GM21723 (cell line): Measurements from ENCODE around the gene SLC18B1.

Experiments
- ATAC-seq: cut with Tn5 transposase; IDR thresholded peaks from one replicate; pipeline ENCODE4 v1.9.1; 2021; ENCODE audit warnings: mild to moderate bottlenecking, moderate library complexity; ENCODE audit not compliant: unreplicated experiment

Gene SLC18B1

GRCh38 chr6:132797951-132798868 is at the start of gene SLC18B1:
Gene SLC18B1 (minus strand): TSS chr6:132798637. CDS start chr6:132798456, 181 bp downstream.
- peak; percentile 54 for ATAC-seq

- ATAC-seq: no peak
Measured at GRCh38 chr6:132843316-132844035, 45.0 kb upstream of the SLC18B1 start.

GRCh38 chr6:132841966-132842365 is 43.5 kb upstream of the SLC18B1 start:
- no peak for ATAC-seq

GRCh38 chr6:132832891-132833290 is 34.5 kb upstream of the SLC18B1 start:
- no peak for ATAC-seq

GRCh38 chr6:132830334-132830751 is 31.9 kb upstream of the SLC18B1 start:
- no peak for ATAC-seq

- no peak for ATAC-seq
Measured at GRCh38 chr6:132820629-132821381, 22.4 kb upstream of the SLC18B1 start.

GRCh38 chr6:132819405-132820161 is 21.1 kb upstream of the SLC18B1 start:
- ATAC-seq: no peak

- ATAC-seq: no peak
Measured at GRCh38 chr6:132818404-132819359, 20.2 kb upstream of the SLC18B1 start.

GRCh38 chr6:132817554-132818403 is 19.3 kb upstream of the SLC18B1 start:
- no peak for ATAC-seq

- ATAC-seq: no peak
Measured at GRCh38 chr6:132816660-132817059, 18.2 kb upstream of the SLC18B1 start.

- ATAC-seq: peak; percentile 9
Measured at GRCh38 chr6:132814716-132815570, 16.5 kb upstream of the SLC18B1 start.

- peak; percentile 43 for ATAC-seq
Measured at GRCh38 chr6:132813173-132813856, 14.9 kb upstream of the SLC18B1 start.

GRCh38 chr6:132812756-132813172 is 14.3 kb upstream of the SLC18B1 start:
- peak; percentile 8 for ATAC-seq

- no peak for ATAC-seq
Measured at GRCh38 chr6:132812255-132812732, 13.9 kb upstream of the SLC18B1 start.

GRCh38 chr6:132811276-132811675 is 12.8 kb upstream of the SLC18B1 start:
- ATAC-seq: no peak

GRCh38 chr6:132805548-132805947 is 7.1 kb upstream of the SLC18B1 start:
- no peak for ATAC-seq

GRCh38 chr6:132804251-132804650 is 5.8 kb upstream of the SLC18B1 start:
- ATAC-seq: no peak
